Hepatocyte (in vitro differentiated cells): Measurements from ENCODE around the gene SRSF7.

Source experiments
- CTCF ChIP-seq: fragments of 200-600 bp; sonication (generic); IDR thresholded peaks from 2 replicates; pipeline ENCODE4 v1.5.1; 2016; ENCODE audit warnings: antibody characterized with exemption, mild to moderate bottlenecking; ENCODE audit not compliant: poor library complexity
- EZH2 ChIP-seq: fragments of 200-600 bp; sonication (generic); IDR thresholded peaks from 2 replicates; pipeline ENCODE4 v1.6.1; 2016; ENCODE audit warnings: antibody characterized with exemption, mild to moderate bottlenecking, borderline replicate concordance
- EZH2phosphoT487 ChIP-seq: fragments of 200-600 bp; sonication (generic); IDR thresholded peaks from one replicate; pipeline ENCODE4 v1.6.1; 2018; ENCODE audit warnings: antibody characterized with exemption, mild to moderate bottlenecking, low read depth, moderate library complexity; ENCODE audit not compliant: unreplicated experiment, severe bottlenecking

GRCh38 chr2:38700881-38701458 is 50.2 kb downstream of the SRSF7 start:
- TF ChIP-seq CTCF, result no peak
- TF ChIP-seq EZH2, result no peak
- TF ChIP-seq EZH2phosphoT487, result no peak
